Erythroblast (primary cell): Measurements from ENCODE around the gene ACP5.
"Not testable (repeated sequence)": the region's sequence is repeated elsewhere in the genome, so short reads cannot be mapped to it uniquely, and the experiment has no call there.

Experiments
- GATA1 ChIP-seq: IDR thresholded peaks from 2 replicates; pipeline ENCODE4 v1.6.1; 2011; ENCODE audit warnings: low read depth, mild to moderate bottlenecking, control low read depth, low read length, moderate library complexity
- POLR2A ChIP-seq: IDR thresholded peaks from 2 replicates; pipeline ENCODE4 v1.6.1; 2011; ENCODE audit warnings: mild to moderate bottlenecking, low read length

GRCh38 chr19:11565649-11565980 is 11.8 kb downstream of the ACP5 start:
- not testable (repeated sequence) for TF ChIP-seq POLR2A, GATA1
